Measurements from ENCODE around the gene TMC4. TPM values are rescaled to one million over a fixed set of nuclear protein-coding genes. Genes with fewer than 3 reads are reported as not detected.
A peak's percentile ranks its signal among the peaks of the same experiment; 100 is the strongest.

TMC4 gene
- total RNA-seq, 1 experiment from 2014 or later: 175 TPM

DNA sequence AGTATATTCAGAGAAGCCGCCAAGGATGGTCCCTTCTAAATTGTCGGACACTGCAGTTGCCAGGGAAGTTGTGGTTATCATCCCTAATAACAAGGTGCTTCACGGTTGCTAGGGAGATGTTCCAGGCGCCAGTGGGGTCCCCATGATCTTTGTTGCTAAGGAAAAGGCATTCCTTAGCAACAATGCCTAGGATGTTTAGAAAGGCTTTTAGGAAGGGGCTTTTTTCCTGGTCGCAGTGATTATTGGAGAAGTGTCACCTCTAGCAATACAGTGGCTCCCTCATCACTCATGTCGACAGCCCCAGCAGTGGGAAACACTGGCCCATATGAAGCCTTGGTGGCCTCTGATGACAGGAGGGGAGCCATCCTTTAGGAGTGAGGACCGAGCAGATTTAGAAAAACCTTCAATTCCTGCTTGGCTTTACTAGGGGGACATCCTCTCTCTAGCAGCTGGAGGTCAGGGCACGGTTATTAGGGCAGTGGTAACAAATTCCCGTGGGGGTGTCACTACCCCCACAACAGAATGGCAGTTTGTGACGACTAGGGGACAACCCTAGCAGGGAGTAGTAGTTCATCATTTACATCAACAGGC lies 6.4 kb upstream of the TMC4 start:
- H3K4me3 ChIP-seq: no peak overlapping the region
- TF ChIP-seq CTCF (conservative IDR thresholded peaks at IDR 0.05): no peak
- no peak for TF ChIP-seq EZH2 (IDR thresholded peaks at IDR 0.05; ENCODE audit: low read depth)
- BruUV-seq (replicated peaks): no TSS peak
- peaks cover 10% of the 10 kb centered on the region; the same call in 1 of the 2 replicates for H3K36me3 ChIP-seq (ENCODE audit: low read depth)
- CTCF ChIA-PET: no interaction called here
- no peak overlapping the region for H3K4me2 ChIP-seq
- no peaks in the 10 kb centered on the region for H3K9me2 ChIP-seq (ENCODE audit: insufficient read depth)
- no peak overlapping the region for H3K27ac ChIP-seq
- no peaks in the 10 kb centered on the region for H3K9me3 ChIP-seq (ENCODE audit: insufficient read depth, low read depth)
- no peaks in the 10 kb centered on the region for H3K4me1 ChIP-seq (replicated peaks; ENCODE audit: insufficient read depth)
- H2AFZ ChIP-seq: no peak overlapping the region
- H4K20me1 ChIP-seq (ENCODE audit: insufficient read depth): peaks cover 41% of the 10 kb centered on the region
- no peak for DNase-seq
- POLR2A ChIA-PET (ENCODE audit: unreplicated experiment): no interaction called here
- intact Hi-C loops (cut with micrococcal nuclease; ENCODE audit: unreplicated experiment): no loop called here
- no peaks in the 10 kb centered on the region for H3K27me3 ChIP-seq (ENCODE audit: insufficient read depth, low read depth)
- peaks cover 3% of the 10 kb centered on the region; the same call in 1 of the 2 replicates for H3K79me2 ChIP-seq (ENCODE audit: low read depth)
- H3F3A ChIP-seq (ENCODE audit: insufficient read depth, low read depth): peaks cover 59% of the 10 kb centered on the region; the same call in 1 of the 2 replicates

DNA sequence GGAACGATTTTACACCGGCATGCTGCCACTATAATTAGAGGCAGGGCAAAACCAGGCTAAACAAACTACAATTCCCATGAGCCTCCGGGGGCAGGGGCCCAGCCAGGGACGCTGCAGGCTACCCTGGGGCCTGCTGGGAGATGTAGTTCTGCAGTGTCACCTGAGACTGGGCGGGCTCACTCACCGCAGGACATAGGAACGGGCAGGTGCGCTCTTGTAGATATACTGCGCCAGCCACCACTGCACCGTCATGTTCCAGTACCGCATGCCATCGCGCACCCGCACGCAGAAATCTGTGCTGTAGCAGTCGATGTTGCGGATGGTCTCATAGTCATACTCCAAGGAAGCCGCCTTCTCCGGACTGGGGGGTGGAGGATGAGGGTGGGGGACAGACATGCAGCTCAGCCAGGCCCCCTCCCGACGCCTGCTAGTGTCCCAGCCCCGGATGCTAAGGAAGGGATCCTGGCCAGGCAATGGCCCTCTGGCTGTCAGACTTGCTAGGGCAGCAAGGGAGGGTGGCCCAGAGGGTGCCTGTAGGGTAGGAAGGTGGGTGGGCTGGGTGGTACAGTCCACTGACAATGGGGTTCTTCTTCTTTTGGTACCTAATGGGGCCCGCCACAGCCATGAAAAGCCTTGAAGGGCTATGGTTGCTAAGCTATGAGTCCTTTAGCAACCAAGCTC lies 5.8 kb upstream of the TMC4 start:
- Histone ChIP-seq H3K27me3 (ENCODE audit: insufficient read depth, low read depth) (no peaks in the 10 kb centered on the region), H3K4me3 (no peak overlapping the region), H2AFZ (no peak overlapping the region), H3K36me3 (ENCODE audit: low read depth) (peaks cover 10% of the 10 kb centered on the region; the same call in 1 of the 2 replicates), H3K4me1 (replicated peaks; ENCODE audit: insufficient read depth) (peaks cover 2% of the 10 kb centered on the region; the same call in 1 of the 2 replicates), H4K20me1 (ENCODE audit: insufficient read depth) (peaks cover 36% of the 10 kb centered on the region), H3F3A (ENCODE audit: insufficient read depth, low read depth) (peaks cover 59% of the 10 kb centered on the region; the same call in 1 of the 2 replicates), H3K4me2 (no peak overlapping the region), H3K9me3 (ENCODE audit: insufficient read depth, low read depth) (no peaks in the 10 kb centered on the region), H3K79me2 (ENCODE audit: low read depth) (peaks cover 3% of the 10 kb centered on the region; the same call in 1 of the 2 replicates), H3K9me2 (ENCODE audit: insufficient read depth) (no peaks in the 10 kb centered on the region), H3K27ac (no peak overlapping the region)
- no peak for DNase-seq
- POLR2A ChIA-PET (ENCODE audit: unreplicated experiment): no interaction called here
- intact Hi-C loops (cut with micrococcal nuclease; ENCODE audit: unreplicated experiment): no loop called here
- no TSS peak for BruUV-seq (replicated peaks)
- TF ChIP-seq CTCF (conservative IDR thresholded peaks at IDR 0.05) (no peak), EZH2 (IDR thresholded peaks at IDR 0.05; ENCODE audit: low read depth) (no peak)
- CTCF ChIA-PET: no interaction called here

- no peak overlapping the region for H2AFZ ChIP-seq
- peak overlapping the region; percentile 78 for H3K4me2 ChIP-seq
- intact Hi-C loops (cut with micrococcal nuclease; ENCODE audit: unreplicated experiment): loop anchor here (1.0 kb wide), 1 partner anchor 16 kb away; no protein-coding TSS in a partner anchor
- DNase-seq: no peak
- CTCF ChIA-PET: interaction anchor here (0.9 kb wide), 1 partner anchor 17 kb away, joined by 3 read pairs; the partner anchor contains the start of gene TSEN34
- no peaks in the 10 kb centered on the region for H3K9me2 ChIP-seq (ENCODE audit: insufficient read depth)
- H4K20me1 ChIP-seq (ENCODE audit: insufficient read depth): peaks cover 38% of the 10 kb centered on the region
- H3K36me3 ChIP-seq (ENCODE audit: low read depth): peaks cover 10% of the 10 kb centered on the region; the same call in 1 of the 2 replicates
- peaks cover 9% of the 10 kb centered on the region for H3K79me2 ChIP-seq (ENCODE audit: low read depth)
- H3F3A ChIP-seq (ENCODE audit: insufficient read depth, low read depth): peaks cover 73% of the 10 kb centered on the region; the same call in 1 of the 2 replicates
- H3K4me1 ChIP-seq (replicated peaks; ENCODE audit: insufficient read depth): peaks cover 14% of the 10 kb centered on the region; the same call in 1 of the 2 replicates
- H3K27ac ChIP-seq: peak overlapping the region; percentile 54
- H3K27me3 ChIP-seq (ENCODE audit: insufficient read depth, low read depth): no peaks in the 10 kb centered on the region
- POLR2A ChIA-PET (ENCODE audit: unreplicated experiment): interaction anchor here (0.6 to 3.3 kb wide), 4 partner anchors 15 to 225 kb away, joined by 5 to 50 read pairs (median 16); partner anchors contain the start of gene MBOAT7
- TF ChIP-seq CTCF (conservative IDR thresholded peaks at IDR 0.05) (no peak), EZH2 (IDR thresholded peaks at IDR 0.05; ENCODE audit: low read depth) (no peak)
- BruUV-seq (replicated peaks): no TSS peak
- H3K9me3 ChIP-seq (ENCODE audit: insufficient read depth, low read depth): no peaks in the 10 kb centered on the region
- no peak overlapping the region; the same call in 1 of the 2 replicates for H3K4me3 ChIP-seq
Measured at GRCh38 chr19:54173951-54174834, 1.2 kb upstream of the TMC4 start.

Measured in PC-9 (cell line).